GM10248 (cell line): Measurements from ENCODE around the gene ZNF267.
A peak's percentile ranks its signal among the peaks of the same experiment; 100 is the strongest.
"Not testable (repeated sequence)": the region's sequence is repeated elsewhere in the genome, so short reads cannot be mapped to it uniquely, and the experiment has no call there.

Experiments
- CTCF ChIA-PET: fragments of 300-600 bp; sonication (Branson Sonifier 250); formaldehyde crosslinking; extraction: SDS; loops from one replicate; lab custom pipeline; 2021; ENCODE audit warnings: antibody characterized with exemption; lab: Yijun Ruan, JAX
- POLR2A ChIA-PET: fragments of 350-650 bp; sonication (Branson Sonifier 250); formaldehyde crosslinking; extraction: SDS; loops from one replicate; lab custom pipeline; 2020; ENCODE audit warnings: antibody characterized with exemption; lab: Yijun Ruan, JAX
- DNase-seq: peaks from one replicate; pipeline ENCODE4 v3.0.0; 2012; ENCODE audit errors: extremely low spot score
- TF ChIP-seq, protein P1 (sequence below): IDR thresholded peaks from 2 replicates; pipeline ENCODE4 v1.5.1; 2012; ENCODE audit warnings: mild to moderate bottlenecking, low read depth; ENCODE audit errors: extremely low read depth, missing control alignments, control extremely low read depth

The ZNF267 gene

DNA sequence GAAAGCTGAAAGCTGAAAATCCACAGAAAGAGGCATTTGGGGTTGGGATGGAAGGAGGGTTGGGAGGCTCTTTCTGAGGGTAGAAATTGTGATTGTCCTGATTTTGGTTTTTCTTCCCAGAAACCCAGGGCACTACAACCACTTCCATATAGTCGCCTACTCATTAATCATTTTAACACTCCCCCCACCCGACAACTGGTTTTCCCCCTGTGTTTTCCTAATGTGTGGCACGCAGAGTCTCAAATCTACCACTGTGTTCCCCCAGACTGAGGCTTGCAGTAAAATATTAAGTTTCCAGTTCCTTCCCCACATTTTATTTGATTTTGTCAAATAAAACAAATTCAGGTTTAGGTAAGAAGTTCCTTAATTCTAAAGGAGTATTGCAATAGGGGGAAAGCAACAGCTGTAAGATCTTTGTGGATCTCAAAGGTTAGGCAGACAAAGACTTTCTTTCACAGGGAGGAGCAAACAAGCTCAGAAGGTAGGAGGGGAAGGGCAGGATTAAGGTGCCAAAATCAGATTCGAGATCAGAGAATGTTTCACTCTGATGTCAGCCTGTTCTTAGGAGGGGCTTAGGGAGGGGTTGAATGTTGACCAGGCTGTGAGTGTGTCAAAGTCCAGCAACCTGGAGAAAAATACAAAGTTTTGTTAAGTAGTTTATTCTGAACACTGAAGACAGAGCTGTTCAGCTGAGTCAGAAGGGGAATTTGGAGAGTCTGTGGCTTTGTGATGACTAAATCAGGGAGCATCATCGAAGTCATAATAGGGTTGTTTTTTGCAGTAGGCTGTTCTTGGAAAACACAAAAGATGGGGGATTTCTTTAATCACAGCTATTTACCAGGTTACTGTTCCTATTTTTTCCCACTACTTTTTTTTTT lies 3.6 kb downstream of the ZNF267 start:
- DNase-seq, result peak; percentile 63
- ChIA-PET CTCF (interaction anchor here (0.7 to 2.0 kb wide), 4 partner anchors 9 to 417 kb away, joined by 3 to 12 read pairs (median 4); no protein-coding TSS in a partner anchor), POLR2A (interaction anchor here (0.6 to 1.8 kb wide), 4 partner anchors 8 to 697 kb away, joined by 3 to 9 read pairs (median 6); partner anchors contain the start of gene FUS)
- TF ChIP-seq, protein P1, sequence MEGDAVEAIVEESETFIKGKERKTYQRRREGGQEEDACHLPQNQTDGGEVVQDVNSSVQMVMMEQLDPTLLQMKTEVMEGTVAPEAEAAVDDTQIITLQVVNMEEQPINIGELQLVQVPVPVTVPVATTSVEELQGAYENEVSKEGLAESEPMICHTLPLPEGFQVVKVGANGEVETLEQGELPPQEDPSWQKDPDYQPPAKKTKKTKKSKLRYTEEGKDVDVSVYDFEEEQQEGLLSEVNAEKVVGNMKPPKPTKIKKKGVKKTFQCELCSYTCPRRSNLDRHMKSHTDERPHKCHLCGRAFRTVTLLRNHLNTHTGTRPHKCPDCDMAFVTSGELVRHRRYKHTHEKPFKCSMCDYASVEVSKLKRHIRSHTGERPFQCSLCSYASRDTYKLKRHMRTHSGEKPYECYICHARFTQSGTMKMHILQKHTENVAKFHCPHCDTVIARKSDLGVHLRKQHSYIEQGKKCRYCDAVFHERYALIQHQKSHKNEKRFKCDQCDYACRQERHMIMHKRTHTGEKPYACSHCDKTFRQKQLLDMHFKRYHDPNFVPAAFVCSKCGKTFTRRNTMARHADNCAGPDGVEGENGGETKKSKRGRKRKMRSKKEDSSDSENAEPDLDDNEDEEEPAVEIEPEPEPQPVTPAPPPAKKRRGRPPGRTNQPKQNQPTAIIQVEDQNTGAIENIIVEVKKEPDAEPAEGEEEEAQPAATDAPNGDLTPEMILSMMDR, result no peak

- CTCF ChIA-PET, result interaction anchor here (0.7 to 2.0 kb wide), 5 partner anchors 10 to 58 kb away, joined by 3 to 12 read pairs (median 3); no protein-coding TSS in a partner anchor
- POLR2A ChIA-PET, result interaction anchor here (0.6 to 1.8 kb wide), 4 partner anchors 9 to 698 kb away, joined by 3 to 9 read pairs (median 6); partner anchors contain the start of gene FUS
- TF ChIP-seq, protein P1, result no peak
- no peak for DNase-seq
Observed at GRCh38 chr16:31877876-31878642, 4.5 kb downstream of the ZNF267 start.

- ChIA-PET POLR2A (no interaction called here), CTCF (interaction anchor here (2.5 kb wide), 1 partner anchor 11 kb away, joined by 12 read pairs; no protein-coding TSS in a partner anchor)
- DNase-seq, result no peak
- TF ChIP-seq, protein P1, result no peak
Observed at GRCh38 chr16:31879937-31880321, 6.3 kb downstream of the ZNF267 start.

DNA sequence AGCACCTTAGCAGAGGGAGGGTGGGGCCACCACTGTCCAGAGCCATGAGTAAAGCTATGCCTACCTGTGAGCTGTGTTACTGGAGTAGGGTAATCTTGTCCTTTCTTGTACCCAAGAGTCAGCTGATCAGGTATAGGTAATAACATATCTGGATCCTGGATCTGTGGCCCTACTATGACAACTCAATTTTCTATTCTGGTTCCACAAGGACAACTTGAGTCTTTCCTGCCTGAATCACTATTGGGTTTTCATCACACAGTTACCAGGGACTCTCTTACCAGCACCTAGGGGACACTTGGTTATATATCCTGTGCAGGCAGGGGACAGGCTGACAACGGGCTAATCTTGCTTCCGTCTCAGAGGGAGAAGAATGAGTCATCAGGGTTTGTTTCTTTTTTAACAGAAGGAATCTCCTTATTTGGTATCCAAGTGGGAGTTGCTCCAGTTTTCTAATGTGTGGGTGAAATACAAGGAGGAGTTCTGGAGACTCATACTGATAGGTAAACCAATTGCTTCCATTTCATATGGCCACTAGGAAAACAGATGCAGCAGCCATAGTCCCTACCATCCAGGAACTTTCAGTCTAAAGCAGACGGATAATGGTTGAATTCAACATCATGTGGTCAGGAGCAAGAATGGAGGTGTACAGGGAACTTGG lies 6.8 kb downstream of the ZNF267 start:
- ChIA-PET CTCF (interaction anchor here (2.5 kb wide), 1 partner anchor 12 kb away, joined by 12 read pairs; no protein-coding TSS in a partner anchor), POLR2A (no interaction called here)
- peak; percentile 34 for DNase-seq
- TF ChIP-seq, protein P1, result no peak

DNA sequence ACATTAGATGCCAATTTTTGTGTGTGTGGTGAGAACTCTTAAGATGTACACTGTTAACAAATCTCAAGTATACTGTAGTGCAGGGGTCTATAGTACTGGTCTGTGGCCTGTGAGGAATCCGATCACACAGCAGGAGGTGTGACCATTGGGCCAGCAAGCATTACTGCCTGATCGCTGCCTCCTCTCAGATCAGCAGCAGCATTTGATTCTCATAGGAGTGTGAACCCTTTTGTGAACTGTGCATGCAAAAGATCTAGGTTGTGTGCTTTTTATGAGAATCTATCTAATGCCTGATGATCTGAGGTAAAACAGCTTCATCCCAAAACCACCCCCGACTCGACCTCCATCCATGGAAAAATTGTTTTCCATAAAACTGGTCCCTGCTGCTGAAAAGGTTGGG lies 12.6 kb downstream of the ZNF267 start:
- ChIA-PET CTCF (no interaction called here), POLR2A (no interaction called here)
- TF ChIP-seq, protein P1, result no peak
- DNase-seq, result no peak

DNA sequence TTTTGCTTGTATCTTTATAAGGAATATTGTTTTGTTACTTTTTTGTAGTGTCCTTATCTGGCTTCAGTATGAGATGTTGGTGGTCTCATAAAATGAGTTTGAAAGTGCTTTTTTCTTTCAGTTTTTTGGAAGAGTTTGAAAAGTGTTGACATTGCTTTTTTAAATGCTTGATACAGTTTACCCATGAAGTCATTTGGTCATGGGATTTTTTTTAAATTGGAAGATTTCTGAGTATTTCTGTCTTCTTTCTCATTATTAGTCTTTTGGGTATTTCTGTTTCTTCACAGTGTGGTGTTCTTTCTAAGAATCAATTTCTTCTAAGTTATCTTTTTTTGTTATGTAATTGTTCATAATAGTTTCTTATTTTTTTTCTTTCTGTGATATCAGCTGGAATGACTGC lies 15.1 kb downstream of the ZNF267 start:
- DNase-seq, result no peak
- TF ChIP-seq, protein P1, result no peak
- ChIA-PET POLR2A (no interaction called here), CTCF (no interaction called here)

GRCh38 chr16:31892111-31892510 lies 18.5 kb downstream of the ZNF267 start:
- POLR2A ChIA-PET, result not testable (repeated sequence)

More at GRCh38 chr16:31892111-31892510, 18.5 kb downstream of the ZNF267 start:
- DNase-seq, CTCF ChIA-PET: not testable (repeated sequence)
